IMR-90 (cell line): ENCODE measurements around the gene STAC.

ENCODE experiments used
- ELK1 ChIP-seq: fragments of 150-350 bp; IDR thresholded peaks from 2 replicates; pipeline ENCODE4 v1.6.1; 2016; ENCODE audit warnings: low read depth, mild to moderate bottlenecking, low read length, moderate library complexity, borderline replicate concordance
- FOS ChIP-seq: fragments of 150-350 bp; IDR thresholded peaks from 2 replicates; pipeline ENCODE4 v1.6.1; 2016; ENCODE audit warnings: low read depth, low read length
- MXI1 ChIP-seq: IDR thresholded peaks from 2 replicates; pipeline ENCODE4 v1.6.1; 2012; ENCODE audit warnings: low read depth, mild to moderate bottlenecking, low read length, moderate library complexity, borderline replicate concordance
- POLR2A ChIP-seq: IDR thresholded peaks from 2 replicates; pipeline ENCODE4 v1.6.1; 2012; ENCODE audit warnings: mild to moderate bottlenecking, low read depth, low read length
- SMC3 ChIP-seq: fragments of 150-350 bp; IDR thresholded peaks from 2 replicates; pipeline ENCODE4 v1.6.1; 2016; ENCODE audit warnings: low read depth, mild to moderate bottlenecking, antibody characterized with exemption, low read length, moderate library complexity
- TF ChIP-seq, protein P1 (sequence below): conservative IDR thresholded peaks from 2 replicates; pipeline ENCODE4 v1.5.1; 2012; ENCODE audit warnings: mild to moderate bottlenecking, low read depth, low read length, improper control_type of control experiment

DNA sequence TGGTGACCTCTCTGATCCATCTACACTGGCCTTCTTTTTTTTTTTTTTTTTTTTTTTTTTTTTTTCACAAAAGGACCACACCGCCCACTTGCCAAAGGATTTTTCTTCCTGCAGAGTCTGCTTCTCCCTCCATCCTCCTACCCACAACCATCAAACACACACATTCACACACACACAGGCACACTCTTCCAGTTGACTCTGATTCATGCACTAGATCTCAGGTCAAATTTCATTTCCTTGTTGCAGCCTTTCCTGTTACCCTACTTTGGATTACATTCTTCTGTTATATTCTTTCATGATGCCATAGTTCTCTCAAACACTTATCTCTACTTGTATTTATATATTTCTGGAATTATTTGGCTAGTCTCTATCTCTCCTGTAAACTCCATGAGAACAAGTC is 133.9 kb downstream of the STAC start:
- TF ChIP-seq, protein P1, sequence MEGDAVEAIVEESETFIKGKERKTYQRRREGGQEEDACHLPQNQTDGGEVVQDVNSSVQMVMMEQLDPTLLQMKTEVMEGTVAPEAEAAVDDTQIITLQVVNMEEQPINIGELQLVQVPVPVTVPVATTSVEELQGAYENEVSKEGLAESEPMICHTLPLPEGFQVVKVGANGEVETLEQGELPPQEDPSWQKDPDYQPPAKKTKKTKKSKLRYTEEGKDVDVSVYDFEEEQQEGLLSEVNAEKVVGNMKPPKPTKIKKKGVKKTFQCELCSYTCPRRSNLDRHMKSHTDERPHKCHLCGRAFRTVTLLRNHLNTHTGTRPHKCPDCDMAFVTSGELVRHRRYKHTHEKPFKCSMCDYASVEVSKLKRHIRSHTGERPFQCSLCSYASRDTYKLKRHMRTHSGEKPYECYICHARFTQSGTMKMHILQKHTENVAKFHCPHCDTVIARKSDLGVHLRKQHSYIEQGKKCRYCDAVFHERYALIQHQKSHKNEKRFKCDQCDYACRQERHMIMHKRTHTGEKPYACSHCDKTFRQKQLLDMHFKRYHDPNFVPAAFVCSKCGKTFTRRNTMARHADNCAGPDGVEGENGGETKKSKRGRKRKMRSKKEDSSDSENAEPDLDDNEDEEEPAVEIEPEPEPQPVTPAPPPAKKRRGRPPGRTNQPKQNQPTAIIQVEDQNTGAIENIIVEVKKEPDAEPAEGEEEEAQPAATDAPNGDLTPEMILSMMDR = no peak
- no peak for TF ChIP-seq ELK1
- TF ChIP-seq SMC3 = no peak
- no peak for TF ChIP-seq FOS
- TF ChIP-seq MXI1 = no peak
- TF ChIP-seq POLR2A = no peak
